DOHH2 (cell line): ENCODE results near the gene NR2F1-AS1.

Experiments
- CTCF ChIP-seq: fragments of 200-600 bp; sonication (generic); IDR thresholded peaks from one replicate; pipeline ENCODE4 v1.5.1; 2014; ENCODE audit warnings: antibody characterized with exemption, mild to moderate bottlenecking, low read depth, low read length; ENCODE audit not compliant: poor library complexity, severe bottlenecking
- EZH2phosphoT487 ChIP-seq: fragments of 200-600 bp; sonication (generic); IDR thresholded peaks from 2 replicates; pipeline ENCODE4 v1.6.1; 2017; ENCODE audit warnings: borderline replicate concordance, mild to moderate bottlenecking, antibody characterized with exemption, low read length, moderate library complexity, mixed read lengths

GRCh38 chr5:93359960-93360305 is 221.1 kb downstream of the NR2F1-AS1 start:
- no peak for TF ChIP-seq CTCF
- TF ChIP-seq EZH2phosphoT487, result no peak
